GM19324 (cell line): ENCODE results near the gene ANO3.

Experiments used
- ATAC-seq: cut with Tn5 transposase; IDR thresholded peaks from one replicate; pipeline ENCODE4 v1.9.1; 2021; ENCODE audit warnings: mild to moderate bottlenecking, moderate library complexity; ENCODE audit not compliant: unreplicated experiment, low FRiP score

Gene ANO3

DNA sequence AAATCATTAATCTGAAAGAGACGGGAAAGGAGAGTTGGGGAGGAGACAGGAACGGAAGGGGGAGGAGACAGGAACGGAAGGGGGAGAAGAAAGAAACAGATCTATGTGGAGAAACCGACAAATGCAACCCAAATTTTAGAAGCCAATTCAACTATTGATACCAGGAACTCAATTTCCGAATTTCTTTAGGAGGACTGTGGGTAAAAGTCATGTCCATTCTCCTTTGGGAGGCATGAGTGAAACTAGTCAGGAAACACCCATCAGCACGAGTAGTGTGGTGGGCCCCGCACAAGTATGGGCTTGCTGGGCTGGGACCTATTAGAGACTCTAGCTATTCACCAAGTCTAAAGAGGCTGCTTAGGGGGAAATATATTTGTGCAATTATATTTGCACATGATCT lies 18.1 kb downstream of the ANO3 start:
- ATAC-seq: no peak

DNA sequence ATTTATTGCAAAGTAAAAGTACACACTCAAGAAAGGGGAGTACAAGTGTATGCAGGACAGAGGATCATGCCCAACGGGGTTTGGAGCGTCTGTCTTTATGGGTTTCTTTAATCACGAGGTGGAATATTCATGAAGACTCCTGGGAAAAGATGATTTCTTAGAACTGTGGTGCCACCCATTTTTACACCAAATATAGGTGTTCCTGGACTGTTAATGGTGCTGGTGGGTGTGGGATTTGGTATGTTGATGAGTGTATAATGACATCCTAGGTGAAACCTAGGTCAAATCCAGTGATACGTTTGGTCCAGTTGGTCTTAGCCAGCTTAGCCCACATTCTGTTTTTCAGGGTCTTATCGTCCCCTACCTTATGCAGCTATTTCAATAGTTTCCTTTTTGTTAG lies 21.1 kb downstream of the ANO3 start:
- no peak for ATAC-seq

DNA sequence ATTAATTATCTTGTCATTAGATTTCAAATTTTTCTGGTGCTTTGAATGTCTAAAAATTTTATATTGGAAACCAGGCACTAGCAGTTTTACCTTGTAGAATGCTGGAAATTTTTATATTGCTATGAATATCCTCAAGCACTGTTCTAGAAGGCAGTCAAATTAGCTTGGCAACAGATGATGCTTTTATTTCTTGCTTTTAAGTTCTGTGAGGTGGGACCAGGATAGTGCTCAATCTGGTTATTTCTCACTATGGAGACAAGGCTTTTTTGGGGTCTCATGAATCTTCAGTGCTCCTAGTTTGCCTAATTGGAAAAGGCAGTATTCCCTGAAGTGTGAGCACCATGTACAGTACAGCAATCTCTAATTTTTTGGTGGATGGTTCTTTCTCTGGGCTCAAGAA lies 27.1 kb downstream of the ANO3 start:
- no peak for ATAC-seq

DNA sequence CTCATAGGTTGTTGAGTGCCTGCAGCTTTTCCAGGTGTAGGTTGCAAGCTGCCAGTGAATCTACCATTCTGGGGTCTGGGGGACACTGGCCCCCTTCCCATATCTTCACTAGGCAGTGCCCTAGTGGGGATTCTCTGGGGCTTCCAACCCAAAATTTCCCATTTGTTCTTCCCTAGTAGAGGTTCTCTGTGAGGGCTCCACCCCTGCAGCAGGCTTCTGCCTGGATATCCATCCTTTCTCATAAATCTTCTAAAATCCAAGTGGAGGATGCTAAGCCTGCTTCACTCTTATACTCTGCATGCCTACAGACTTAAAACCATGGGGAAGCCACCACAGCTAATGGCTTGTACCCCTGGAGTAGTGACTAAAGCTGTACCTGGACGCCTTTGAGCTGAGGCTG lies 33.4 kb downstream of the ANO3 start:
- no peak for ATAC-seq

DNA sequence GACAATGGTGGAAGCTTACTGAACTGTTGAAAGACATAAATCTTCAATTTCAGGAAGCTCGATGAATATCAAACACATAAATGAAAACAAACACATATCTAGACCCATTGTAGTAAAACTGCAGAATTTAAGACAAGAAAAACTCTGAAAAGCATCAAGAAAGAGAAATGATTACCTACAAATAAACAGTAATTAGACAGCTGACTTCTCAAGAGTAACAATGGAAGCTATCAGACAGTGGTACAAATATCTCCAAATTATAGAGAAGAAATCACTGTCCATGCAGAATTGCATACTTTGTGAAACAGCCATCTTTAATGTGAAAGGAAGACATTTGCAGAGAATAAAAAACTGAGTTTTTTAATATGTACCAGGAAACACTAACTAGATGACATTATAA lies 45.7 kb downstream of the ANO3 start:
- ATAC-seq: no peak

DNA sequence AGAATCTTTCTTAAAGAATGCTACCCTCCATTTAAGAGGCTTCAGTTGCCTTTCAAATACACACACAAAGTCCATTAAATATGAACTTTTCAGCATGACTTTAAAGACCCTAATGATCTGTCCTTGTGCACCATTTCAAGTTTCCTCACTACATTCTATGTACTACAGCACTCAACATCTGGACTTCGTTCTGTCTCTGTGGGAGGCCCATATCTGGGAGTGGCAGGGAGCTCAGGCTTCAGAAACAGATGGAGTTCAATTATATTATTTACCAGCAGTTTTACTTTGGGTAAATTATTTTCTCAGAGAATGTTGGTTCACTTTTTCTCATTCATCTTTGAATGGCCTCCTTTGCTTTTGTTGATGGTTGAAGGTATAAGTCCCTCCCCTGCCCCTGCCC lies 67.4 kb downstream of the ANO3 start:
- no peak for ATAC-seq

DNA sequence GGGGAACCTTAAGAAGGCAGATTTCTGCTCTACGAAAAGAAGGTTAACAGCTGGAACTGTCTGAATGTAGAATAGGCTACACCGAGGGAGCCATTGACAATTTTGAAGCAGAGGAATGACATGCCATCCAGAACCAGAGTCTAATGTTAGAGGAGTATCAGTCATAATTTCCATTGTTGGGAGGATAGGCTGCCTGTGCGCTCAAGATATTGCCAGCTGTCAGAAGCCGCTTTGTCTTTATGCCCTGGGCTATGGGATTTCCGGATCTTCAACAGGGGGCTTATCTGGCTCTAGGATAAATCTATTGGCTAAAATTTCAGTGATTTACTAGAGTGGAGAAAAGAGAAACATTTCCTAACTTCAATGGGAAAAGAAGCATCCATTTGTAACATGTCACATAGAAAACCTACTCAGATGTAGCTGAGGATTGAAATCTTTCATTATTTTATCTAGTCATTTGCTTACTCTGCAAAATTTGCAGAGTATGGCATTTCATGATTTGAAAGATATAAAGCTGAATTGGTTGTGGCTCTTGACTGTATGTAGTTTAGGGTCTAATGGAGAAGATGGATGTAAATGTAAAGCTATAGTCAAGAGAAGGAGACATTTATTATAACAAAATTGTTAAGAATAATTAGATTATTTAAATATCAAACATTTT lies 78.9 kb downstream of the ANO3 start:
- ATAC-seq: no peak

DNA sequence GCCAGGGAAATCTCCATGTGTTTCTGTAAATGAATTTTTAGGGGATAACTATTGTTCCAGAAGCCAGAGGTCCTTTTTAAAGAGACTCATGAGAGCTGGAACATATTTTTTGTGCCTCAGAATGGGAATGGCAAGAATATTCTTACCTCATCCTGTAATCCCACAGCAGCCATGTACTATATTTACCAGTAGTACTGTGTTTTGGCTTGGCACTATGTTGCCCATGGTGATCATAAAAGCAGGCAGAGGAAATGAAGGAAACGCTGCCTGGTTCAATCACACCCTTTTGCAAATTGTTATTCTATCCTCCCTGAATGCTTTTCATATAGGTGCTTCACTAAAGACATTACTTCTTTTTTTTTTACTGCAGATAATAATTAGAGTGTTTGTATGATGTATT lies 81.0 kb downstream of the ANO3 start:
- no peak for ATAC-seq

DNA sequence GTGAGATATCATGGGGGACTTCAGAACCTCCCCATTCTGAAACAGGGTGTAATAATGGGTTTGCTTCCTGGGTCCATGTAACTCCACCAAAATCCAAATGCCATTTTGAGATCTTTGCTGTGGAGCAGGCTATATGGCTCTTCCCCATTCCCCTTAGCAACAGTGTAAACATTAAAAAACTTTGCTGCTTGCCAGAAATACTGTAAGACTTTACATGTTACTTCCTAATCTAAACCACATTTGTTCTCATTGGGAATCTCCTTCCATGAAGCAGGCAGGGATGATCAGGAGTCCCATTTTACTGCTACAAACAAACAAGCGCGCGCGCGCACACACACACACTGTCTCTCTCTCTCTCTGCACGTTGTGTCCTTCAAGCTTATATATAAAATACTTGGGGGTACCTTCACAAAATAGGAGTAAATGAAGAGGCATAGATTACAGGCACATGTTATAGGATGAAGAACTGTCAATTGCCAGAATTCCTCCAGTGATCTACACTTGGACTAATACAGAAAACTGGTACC lies 86.5 kb downstream of the ANO3 start:
- ATAC-seq: no peak

DNA sequence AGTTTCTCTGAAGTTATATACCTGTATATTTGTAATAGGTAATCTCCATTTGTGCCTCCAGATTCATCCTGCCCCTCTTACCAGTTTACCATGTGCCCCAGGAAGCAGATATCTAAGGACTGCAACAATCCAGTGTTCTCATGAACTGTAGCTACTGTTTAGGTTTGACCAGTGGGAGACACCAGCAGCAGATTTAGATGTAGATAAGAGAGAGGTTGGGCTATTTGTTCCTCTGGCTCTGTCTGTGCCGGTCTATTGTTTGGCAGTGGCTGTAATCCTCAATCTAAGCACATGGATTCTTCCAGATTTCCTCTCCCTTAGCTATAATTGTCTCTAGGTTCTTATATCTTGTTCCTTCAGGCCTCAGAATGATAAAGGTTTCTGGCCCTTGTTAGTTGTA lies 88.4 kb downstream of the ANO3 start:
- no peak for ATAC-seq

DNA sequence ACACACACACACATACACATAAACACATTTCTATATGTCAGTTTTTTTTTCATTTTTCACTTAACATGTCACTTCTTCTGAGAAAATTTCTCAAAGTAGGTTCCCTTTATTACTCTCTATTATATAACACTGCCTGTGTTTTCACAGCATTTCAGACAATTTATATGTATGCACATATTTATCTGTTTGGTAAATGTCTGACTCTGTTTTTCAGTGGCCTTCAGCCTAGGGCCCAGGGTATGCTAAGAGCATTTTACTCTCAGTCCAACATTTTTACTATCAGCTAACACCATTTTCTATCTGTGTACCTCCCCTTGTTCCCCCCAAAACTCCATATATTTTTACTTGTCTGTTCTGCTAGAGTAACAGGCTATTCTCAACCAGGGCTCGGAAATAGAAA lies 92.3 kb downstream of the ANO3 start:
- ATAC-seq: no peak

DNA sequence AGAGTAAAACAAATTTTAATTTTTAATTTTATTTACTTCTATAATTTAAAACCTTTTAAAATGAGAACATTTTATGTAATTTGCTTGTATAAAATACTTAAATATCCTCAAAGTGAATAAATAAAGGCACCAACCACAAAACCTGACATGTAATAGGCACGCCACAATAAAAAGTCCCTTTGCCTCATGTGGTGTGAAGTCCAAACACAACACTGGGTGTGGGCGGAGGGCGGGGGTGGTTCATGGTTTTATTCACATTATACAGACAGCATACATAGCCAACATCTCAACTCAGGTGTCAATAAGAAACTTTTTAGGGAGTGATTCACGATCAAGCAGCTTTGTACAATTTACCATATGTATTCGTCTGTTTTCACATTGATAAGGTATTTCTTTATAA lies 107.9 kb downstream of the ANO3 start:
- ATAC-seq: no peak

DNA sequence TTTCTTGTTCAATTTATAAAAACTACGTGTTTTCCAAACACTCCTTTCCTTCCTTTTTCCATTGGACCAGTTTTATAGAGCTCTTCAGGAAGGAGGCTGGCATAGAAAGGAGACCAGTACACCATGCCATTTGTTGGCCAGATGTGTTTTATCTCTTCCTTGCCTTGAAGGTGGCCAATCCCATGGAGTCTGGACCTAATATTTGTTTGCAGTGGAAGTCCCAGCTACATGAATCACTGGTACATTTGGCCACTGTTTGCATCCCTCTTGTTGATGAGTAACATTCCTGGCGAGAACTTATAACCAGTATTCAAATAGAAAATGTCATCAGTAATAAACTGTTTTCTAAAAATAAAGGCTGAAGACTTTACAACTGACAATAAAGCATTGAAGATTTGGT lies 110.2 kb downstream of the ANO3 start:
- ATAC-seq: no peak

DNA sequence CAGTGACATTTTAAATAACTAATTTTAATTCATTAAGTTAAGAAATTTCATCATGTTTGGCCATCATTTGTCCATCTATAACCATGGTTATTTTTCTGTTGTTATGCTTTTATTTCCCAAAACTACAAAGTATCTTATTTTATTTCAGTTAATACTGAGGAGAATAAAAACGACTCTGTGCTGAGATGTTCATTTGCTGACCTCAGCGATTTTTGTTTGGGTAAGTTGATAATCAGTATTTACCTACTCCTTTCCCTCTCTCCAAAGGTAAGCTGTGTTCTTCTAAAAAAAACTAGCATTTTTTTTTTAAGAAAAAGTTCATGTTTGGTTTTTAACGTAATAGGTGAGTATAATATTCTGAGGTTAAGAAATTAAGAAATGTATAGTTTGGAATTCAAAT lies 111.7 kb downstream of the ANO3 start:
- no peak for ATAC-seq

DNA sequence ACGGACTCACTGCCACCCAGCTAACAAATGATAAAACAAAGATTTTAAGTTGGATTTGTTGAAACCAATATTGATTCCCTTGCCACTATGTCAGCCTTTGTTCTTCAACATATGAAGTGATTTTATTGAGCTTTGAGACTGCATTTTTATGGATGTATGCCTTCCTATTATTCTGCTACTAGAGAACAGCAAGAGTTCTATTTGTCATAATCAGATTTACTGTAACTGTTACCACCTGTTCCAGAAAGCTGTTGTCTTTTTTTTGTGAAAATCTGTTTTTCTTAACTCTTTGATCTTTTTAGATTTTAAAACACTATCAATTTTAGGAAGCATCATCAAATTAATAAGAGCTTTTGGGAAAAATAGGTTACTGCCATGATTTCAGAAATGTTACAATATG lies 125.7 kb downstream of the ANO3 start:
- ATAC-seq: no peak

DNA sequence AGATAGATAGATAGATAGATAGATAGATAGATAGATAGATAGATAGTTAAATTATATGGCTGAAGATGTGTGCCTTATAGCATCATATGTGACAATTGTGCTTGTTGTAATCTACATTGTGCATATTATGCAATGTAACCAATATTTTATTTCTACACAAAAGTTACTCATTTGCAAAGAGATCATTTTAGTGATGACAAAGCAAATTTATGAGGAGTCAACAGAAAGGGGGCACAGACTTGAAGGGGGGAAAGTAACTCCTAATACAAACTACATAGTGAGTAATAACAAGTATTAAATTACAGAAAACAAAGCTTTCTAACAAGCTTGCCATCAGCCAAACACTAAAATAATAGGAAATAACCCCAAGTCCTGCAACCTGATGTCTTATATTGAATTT lies 133.3 kb downstream of the ANO3 start:
- no peak for ATAC-seq

DNA sequence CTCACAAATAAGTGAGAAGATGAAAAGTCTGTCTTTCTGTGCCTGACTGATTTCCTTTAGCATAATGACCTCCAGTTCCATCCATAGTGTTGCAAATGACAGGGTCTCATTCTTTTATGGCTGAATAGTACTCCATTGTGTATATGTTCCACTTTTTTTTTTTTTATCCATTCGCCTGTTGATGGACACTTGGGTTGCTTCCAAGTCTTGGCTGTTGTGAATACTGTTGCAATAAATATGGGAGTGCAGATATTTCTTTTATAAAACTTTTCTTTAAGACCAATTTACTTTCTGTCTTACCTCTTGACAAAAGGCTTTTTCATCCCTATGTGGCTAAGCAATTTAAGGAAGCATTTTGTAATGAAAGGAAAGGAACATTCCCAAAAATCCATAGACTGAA lies 135.6 kb downstream of the ANO3 start:
- no peak for ATAC-seq

DNA sequence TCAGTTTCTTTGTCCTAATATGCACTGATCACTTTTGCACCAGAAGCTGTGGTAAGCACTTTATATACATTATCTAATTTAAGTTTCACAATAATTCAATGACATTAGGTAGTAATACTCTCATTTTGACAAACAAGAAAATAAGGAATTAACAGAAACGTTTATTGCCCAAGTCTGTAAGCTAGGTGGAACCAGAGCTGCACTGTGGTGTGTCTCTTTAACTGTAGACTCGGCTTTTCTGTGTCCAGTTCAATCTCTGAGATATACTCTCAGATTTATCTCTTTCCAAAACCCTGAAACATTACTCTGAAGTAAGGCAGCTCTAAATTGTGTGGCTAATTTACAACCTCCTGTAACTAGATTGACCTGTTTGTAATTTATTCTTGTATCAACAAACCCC lies 139.1 kb downstream of the ANO3 start:
- ATAC-seq: no peak

DNA sequence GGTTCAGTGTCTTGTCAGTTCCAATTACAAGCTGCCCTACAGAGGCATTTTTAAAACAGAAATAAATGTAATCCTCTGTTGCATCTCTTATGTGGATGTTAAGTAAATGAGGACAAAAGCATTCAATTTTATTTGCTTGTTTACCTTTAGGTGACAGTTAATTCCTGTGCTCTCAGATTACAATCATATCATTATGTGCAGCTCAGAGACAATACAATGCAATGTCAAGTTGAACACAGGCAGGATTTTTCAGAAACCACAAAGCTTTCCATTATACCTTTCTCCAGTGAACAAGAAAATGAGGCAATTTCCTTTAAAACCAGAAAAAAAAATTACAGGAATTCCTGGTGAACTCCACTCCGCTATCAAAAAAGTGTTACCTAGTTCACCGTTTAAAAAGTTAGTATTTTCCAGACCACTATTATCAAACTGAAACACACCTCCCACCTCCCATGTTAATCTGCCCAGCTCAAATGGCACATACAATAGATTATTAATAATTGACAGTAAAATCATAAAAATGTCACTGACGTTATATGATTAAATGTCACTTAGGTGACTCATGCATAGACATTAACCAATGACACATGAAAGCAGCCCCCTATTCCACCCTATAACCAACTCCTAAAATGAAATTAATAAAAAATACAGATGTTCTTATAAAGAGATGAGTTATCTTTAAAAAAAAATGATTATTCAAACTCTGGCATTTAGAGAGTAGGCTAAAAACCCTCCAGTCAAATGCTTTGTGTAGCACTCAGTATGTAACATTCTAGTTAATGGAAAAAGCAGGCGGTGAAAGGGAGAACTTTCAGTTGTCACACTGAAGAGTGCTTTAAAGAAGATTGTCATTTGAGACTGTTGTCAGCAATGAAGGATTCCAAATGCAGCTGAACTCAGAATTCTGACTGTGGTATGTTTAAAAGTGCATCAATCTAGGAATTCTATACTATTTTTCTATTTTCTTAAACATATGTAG lies 141.6 kb downstream of the ANO3 start:
- ATAC-seq: no peak

DNA sequence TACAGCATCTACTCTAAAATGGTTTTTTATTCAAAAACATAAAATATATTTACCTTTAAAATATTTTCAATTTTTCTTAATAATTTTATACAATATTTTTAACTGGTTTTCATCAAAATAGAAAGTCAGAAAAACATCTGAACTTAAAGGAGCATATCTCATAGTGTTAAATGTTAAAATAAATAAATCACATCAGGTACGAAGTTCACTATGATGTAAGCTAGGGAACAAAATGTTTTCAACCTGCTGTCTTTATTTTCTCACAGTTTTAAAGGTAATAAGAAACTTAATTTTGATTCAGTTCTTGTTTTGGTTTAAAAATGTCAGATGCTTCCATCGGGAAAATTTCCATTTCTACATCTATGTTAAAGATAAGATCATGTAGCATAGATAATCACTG lies 142.5 kb downstream of the ANO3 start:
- no peak for ATAC-seq

DNA sequence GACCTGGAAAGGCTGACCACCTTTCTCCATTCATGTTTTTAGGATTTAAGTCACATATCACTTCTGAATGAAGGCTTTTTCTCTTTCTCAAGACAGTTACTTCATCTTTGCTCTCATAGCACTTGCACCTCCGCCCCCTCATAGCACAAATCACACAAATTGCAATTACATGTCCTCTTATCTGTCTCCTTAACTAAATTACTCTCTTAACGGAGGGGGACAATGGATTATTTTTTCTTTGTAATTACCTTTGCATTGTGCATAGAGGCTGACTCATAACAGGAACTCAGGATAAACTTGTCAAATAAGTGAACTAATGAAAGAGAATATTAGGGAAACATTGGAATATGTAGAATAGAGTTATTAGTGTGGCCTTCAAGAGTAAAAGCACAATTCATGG lies 145.5 kb downstream of the ANO3 start:
- no peak for ATAC-seq

DNA sequence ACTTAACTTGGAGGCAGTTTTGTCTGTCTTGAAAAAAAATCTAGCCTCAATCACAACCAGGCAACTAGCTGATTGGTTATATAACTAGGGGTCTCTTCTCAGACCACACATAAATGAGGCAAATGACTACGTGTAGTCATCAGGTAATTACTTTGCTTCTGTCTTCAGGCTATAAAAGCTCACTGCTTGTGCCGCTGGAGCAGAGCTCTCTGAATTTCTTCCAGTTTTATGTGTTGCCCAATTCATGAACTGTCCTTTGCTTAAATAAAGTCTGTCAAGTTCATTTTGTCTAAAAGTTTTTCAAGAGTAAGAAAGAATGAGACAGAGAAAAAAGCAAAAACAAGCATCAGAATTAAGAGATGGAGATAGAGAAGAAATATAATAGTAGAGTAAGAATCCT lies 146.8 kb downstream of the ANO3 start:
- no peak for ATAC-seq
